Inferior parietal cortex (tissue), 1 donor: ENCODE results near the gene CDH18.

ENCODE experiments used
- DNase-seq: peaks from one replicate; pipeline ENCODE4 v3.0.0-alpha.2; 2016; ENCODE audit errors: extremely low spot score

Gene CDH18

DNA sequence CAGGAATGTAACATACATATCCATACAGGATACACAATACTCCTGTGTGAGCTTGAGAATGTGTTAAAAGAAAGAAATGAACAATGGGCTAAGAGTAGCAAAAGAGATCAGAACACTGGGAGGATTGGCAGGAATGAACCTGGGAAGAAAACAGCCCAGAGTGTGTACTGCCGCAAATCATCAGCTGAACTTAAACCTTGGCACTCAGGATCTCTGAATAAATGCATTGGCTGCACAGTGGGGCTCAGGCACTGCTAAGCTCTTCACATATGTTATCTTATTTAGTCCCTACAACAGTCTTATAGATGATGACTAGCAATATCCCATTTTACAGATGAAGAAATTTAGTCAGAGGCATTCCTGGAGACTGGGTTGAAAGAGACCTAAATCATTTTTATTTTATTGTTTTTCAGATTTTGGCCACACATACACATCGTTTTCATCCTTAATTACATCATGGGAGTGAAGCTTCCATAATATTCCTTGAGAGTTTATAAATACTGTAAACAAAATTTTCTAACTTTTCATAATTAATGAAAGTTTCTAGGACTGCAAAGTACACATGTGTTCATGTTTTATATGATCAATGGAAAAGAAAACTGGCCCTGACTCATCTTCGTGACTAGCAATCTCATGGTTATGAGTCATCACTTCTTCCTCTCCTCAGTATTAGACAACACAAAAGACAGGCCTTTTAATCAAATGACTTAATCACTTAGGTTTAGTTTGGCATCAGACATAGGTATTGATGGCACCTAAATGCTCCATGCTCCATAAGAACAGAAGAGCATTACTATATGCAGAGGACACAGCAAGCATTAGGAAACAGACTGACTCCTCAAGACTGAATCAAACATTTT, 59.2 kb downstream of the CDH18 start:
- no peak for DNase-seq

DNA sequence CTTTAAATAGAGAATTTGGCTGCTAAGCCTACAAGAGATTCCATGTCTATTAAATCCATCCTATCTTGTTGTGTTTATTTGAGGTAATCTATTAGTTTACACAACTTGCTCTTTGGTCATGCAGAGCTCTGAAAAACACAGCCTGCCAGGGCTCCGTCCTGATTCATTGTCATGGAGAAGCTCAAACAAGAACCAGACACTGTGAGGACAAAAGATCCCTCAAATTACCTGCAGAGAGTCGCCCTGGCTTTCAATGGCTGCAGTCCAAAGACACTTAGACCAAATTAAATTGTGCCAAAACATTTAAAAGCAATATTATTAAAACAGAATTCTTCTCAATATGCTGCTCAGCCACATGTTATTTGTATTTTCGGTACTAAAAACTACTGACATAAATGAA, 60.1 kb downstream of the CDH18 start:
- no peak for DNase-seq

DNA sequence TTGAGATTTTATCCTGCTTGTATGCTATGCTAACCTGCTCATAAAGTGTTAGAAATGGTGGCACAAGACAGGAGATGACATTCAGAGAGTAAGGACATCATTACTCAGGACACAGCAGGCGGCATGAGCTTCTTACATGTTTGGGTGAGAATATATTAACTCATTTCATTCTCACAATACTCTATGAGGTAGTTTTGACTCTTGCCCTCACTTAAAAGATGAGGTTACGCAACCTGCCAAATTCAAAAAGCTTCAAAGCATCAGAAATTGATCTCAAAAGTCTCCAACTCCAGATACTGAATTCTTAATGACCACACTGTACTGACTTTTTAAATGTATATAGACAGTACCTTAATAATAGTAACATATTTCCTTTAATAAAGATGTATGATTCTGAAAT, 60.8 kb downstream of the CDH18 start:
- no peak for DNase-seq

DNA sequence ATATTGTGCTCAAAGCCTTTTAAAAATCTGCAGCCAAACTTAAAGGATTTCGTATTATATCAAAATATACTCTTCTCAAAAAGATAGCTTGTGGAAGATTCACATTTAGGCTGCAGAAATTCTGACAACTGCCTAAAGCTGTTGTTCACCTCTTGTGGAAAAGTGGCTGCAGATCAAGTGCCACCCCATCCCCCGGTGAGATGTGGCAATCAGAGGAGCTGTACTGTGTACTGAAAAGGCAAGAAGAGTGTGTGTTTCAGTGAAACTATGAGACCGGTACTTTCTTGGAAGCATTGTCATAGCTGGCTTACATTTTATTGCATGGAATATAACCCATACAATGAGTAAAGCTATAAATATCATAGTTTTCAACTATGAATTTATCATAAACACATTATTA, 64.3 kb downstream of the CDH18 start:
- no peak for DNase-seq

DNA sequence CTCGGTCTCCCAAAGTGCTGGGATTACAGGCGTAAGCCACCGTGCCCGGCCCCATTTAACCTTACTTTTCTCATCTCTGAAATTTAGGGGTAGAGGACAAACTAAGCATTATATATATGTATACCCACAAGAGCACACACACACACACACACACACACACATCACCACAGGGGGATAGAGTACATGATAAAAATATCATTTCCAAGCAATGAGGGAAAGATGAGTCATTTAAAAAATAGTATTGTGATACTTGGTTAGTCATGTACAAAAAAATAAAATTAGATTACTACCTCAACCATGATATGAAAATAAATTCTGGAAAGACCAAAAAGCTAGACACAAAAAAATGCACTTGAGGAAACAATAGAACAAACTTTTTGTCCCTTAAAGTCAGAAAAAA, 67.2 kb downstream of the CDH18 start:
- DNase-seq, result no peak

DNA sequence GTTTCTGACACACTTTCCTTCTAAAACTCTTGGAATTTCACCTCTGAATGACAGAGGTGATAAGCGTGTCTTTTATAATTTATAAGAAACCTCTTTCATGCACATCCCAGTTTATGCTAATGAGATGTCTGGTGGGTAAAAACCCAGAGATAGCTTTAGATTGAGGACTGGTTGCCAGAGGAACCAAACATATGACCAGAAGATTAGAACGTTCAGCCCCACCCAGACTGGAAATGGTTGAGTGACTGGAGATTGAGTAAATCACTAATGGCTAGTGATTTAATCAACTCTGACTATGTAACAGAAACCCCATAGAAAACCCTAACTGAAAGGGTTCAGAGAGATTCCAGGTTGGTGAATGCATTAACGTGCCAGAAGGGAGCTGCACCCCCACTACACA, 69.2 kb downstream of the CDH18 start:
- no peak for DNase-seq

DNA sequence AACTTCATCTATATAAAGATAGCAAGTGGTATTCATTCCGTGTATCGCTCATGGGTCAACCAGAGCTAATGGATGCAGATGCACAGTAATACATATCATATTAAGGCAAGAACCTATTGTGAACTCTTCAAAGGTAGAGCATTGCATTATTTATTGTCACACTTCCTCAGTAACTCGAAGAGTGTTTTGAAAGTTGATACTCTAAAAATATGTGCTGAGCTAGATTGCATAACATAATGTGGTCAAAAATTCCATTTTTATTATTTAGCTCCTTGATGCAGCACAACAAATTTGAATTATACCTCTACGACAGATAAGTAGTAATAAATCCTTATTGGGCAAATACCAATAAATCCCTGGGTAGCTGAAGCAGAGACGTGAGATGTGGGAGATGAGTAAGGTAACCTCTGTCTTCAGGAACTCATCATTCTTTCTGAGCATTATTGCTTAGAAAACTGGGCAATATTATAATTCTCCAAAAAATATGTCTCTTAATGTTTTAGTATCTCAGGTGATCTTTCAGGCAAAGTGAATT, 70.3 kb downstream of the CDH18 start:
- no peak for DNase-seq

DNA sequence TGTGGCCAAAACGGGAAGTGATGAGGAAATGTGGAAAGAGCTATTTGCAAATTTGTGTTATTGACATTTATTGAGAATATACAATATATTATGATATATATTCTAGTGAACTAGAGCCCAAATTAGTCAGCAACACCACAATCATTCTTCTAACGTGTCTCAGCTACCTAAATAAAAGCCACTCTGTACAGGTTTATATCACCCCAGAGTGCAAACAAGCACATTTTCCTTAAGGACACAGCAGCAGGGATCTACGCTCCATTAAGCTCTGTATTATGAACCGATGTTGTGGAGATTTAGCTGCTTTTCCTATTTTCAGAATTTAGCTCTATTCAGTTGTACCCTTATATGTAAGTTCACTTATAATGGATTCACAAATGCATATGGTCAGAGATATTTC, 77.9 kb downstream of the CDH18 start:
- no peak for DNase-seq

DNA sequence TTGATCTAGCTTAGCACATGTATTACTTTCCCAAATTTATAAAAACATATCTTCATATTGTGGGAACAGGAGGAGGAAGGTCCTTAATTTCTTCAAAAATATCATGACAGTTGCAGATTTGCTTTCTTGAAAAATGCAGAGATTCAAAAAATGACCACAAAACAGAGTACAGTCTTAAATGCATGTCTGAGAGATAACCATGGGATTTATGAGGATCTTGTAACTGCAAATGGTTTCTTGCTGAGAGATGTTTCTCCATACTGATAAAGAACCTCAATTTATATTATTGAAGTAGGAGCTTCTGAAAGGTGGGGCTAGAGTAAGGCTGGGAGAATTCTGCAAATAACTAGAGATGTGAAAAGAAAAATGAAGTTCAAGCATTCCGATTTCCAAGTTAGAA, 83.2 kb downstream of the CDH18 start:
- no peak for DNase-seq

DNA sequence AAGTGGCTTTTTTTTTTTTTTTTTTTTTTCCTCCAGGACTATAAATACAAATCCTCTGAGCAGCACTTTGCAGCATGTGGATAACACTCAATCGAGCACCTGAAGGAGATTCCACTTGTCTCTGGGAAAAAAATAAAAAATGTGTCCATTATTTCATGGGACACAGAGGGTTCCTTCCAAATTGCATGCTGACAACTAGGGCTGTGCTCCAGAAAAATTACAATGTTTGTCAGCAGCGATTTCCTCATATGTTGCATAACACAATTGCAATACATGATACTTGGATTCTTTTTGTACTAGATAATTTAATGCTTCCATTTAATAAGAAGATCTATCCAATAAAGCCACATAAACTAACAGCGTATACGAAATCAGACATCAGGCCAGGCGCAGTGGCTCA, 84.4 kb downstream of the CDH18 start:
- no peak for DNase-seq

DNA sequence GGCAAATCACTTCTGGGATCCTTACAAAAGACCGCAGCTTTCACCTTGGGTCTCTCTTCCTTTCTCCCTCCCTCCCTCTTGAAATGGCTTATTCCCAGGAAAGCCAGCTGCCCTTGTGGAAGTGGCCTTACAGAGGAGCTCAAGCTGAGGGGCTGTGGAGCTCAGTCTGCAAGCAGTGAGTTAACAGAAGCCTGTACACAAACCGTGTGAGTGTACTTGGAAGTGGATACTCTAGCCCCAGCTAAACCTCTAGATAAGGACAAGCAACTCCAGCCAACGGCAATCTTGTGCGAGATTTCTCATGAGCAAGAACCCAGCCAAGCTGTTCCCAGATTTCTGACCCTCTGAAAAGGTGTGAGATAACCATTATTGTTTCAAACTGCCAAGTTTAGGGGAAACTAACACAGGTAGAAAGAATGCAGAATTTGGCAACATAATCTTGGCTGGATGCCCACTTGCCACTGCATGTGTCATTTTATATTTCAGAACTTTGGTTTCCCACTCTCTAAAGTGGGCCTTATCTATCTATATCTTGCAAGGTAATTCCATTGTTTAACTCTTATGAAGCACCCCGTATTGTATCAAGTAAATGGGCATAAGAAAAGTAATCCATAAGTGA, 85.6 kb downstream of the CDH18 start:
- no peak for DNase-seq

DNA sequence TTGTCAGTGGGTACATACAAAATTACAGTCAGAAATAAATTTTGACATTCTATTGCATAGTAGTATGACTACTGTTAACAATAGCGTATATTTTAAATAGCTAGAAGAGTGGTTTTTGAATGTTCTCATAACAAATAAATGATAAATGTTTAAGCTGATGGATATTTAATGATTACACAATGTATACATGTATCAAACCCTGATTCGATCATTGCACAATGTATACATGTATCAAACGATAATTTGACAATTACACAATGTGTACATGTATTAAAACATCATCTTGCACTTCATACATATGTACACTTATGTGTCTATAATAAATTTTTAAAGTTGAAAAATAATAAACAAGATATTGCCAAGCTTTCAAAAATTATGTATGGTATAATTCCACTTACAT, 87.7 kb downstream of the CDH18 start:
- DNase-seq, result no peak

DNA sequence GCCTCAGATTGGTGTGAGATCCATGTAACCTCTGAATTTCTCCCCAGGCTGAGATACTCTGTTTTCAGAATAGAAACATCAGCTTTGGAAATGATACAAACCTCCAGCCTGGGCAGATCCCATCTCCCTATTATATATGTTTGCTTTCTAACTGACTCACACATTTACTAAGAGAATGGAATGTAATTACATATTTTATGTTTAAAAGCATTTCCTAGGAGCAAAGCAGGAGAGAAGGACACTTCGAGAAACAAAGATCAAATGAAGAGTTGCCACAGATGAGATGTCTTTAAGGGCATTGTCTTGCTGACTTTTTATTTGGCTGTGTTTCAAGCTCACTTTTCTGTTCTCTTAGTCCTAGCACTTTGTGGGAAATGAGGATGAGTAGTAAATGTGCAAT, 96.3 kb downstream of the CDH18 start:
- no peak for DNase-seq

DNA sequence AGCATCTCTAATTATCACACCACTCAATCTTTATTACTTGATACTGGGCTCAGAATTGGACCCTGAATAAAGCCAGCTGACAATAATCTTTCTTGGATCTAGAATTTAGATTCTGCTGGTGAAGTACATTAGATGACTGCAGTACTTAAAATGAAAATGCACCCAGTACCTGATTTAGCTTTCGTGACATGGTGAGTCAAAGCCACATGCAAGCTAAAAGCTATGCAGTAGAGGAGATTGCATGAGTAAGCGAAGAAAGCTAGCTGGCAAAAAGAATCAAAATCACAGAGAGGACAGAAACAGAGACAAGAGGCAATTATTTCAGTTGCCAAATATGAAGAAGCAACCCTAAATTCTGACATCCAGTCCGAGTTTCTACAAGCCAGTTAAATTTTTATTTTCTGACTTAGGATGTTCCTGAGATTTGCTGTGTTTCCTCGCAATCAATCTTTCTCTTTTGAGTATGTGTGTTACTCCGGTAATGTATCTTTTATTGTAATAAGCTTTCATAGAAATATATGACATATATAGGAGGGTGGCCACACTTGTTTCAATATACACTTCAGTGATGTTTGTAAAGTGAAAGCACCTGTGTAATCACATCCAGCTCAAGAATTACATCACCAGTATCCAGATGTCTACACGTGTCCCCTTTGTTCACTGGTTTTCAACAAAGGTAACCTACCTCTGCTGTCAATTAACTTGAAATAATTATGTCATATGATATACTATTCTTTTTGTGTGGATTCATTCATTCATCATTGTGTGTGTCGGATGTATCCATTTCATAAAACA, 101.7 kb downstream of the CDH18 start:
- peak; percentile 67 for DNase-seq

DNA sequence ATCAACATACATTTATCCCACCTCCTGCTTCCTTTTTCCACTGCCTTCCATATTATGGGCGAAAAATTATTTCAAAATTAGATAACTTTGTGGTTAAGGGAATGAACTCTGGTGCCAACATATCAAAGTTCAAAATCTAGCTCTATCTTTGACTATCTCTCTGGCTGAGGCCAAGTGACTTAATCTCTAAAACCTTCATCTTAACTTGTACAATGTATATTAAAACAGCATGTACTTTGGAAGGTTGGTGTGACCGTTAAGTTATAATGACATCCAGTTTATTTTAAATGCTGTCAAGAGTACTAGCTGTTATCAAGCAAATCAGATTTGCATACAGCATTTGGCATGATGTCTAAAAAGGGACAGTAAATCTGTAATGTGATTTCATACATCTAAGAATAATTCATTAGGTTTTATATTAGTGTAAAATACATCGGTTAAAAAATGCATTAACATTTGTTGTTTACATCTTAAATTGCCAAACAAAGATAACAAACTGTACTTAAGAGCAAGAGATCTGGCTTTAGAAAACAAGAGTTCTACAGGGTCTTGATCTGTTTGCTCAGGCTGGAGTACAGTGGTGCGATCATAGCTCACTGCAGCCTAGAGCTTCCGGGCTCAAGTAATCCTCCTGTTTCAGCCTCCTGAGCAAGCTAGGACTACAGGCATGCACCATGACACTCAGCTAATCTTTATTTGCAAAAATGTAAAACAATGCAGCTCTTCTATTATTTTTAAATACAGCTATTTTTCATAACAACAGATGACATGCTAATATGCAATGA, 102.8 kb downstream of the CDH18 start:
- DNase-seq, result no peak

DNA sequence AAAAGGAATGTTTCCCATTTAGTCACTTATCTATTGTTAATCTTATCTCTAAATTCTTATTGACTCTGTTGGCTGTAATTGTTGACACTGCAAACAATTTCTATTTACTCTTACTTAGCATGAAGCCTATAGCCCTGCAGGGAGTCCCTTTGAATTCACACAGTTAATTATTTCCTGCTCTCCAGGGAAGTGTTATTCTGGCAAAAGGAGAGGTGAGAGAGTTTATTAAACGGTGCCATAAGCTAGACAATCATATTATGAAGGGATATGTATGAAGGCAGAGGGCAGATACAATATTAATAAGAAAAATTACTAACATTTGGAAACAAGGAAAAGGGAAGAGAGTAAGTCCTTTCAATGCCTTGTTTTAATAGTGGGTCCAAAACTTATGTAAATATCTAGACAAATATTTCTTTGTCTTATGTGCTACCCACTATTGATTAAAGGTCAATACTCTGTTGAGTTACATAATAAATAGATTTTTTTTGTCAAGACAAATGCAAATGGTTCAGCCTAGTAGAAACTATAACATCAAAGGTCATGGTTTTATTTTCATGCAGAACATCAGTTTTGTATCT, 107.1 kb downstream of the CDH18 start:
- DNase-seq, result no peak

DNA sequence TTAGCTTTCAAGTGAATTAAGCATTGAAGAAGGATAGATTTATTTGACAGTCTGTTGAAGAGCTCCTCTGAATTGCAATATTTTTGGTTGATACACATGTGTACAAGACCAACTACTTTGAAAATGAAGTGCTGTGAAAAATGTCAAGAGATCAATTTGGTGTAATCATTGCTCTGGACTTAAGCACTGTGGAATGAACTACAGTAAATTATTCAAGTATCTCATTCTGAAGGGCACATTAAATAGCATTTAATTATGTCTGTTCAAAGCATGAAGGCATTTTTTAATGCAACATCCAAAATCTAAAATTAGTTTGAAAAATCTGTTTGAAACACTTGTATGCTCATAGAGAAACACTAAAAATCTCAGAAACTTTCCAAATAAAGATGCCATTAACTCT, 107.5 kb downstream of the CDH18 start:
- DNase-seq, result no peak

DNA sequence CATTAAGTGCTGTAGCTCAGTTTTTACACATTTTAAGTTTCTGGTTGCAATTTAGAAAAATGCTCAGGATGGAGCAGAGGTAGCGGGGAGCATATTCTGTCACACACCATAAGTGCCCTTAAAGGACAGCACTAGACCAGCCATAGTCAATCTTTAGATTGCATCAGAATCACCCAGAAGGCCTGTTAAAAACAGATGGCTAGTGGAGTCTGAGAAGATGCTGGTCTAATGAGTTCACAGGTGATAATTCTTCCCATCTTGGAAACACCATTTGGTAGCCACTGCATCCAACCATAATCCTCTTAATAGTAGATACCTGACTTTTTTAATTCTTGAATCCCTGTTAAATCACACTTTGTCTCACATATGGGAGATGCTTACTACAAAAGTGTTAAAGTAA, 113.2 kb downstream of the CDH18 start:
- DNase-seq, result no peak

DNA sequence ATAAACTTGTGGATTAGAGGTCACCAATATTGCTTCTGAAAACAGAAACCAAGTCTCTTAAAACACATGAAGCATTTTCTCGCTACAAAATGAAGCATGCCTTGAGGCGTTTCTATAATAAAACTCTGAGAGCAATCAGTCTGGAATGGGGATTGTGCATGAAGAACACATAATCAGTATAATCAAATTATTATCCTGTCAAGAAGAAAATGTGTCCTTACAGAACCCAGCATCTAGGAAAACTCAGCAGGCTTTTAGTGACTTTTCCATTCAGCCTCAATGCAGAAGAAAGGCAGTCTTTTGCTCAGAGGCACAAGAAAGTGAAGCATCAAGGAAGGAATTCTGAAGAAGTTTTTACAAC, 121.9 kb downstream of the CDH18 start:
- no peak for DNase-seq

DNA sequence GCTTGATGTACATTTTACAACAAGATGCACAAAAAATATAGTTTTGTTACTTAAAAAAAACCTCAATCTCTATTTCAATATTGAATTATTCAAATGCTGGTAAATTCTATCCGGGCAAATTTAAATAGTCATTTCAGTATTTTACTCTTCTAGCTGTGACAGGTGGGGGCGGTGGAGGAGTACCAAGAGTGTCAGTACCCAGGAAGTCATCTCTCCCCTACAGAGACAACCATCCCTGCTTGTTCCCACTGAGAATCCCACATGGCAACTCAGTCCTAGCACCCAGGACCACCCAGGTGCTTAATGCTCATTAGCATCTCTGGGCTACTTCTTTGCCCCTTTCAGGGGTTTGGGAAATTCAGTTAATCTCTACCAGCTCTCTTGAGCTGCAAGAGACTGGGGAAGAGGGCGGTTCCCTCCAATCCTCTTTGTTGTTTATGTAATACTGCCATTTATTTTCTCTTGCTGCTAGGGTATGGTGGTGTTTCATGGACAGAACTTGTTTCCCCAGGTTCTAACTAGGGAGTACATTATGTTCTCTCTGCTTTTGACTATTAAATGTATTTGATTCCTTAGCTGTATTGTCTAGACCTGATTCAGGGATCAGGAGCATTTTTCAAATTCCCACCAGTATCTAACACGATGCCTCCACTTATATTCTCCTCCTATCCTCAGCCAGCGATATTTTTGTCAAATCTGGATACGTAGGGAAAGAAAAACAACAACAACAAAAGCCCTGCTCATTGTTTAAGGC, 122.5 kb downstream of the CDH18 start:
- DNase-seq, result no peak

DNA sequence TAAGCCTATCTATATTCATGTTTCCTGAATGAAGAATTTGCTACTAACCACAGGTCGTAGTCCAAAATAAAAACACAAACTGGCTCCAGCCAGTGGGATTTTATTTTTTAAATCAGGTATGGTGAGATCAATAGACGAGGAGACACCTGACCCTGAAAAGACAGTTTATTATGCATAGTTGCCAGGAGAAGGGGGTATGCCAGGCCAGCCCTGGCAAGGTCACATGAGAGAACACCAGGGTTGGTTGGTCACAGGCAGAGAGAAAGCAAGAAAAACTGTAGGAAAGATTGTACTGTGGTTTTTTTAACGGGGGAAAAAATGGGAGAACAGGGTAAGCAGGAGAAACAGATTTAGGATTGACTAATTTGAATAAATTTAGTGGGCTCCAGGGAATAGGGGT, 125.3 kb downstream of the CDH18 start:
- no peak for DNase-seq
